Measurements from ENCODE around the gene P3H1.
"Not testable (repeated sequence)": the region's sequence is repeated elsewhere in the genome, so short reads cannot be mapped to it uniquely, and the experiment has no call there.

Gene P3H1

DNA sequence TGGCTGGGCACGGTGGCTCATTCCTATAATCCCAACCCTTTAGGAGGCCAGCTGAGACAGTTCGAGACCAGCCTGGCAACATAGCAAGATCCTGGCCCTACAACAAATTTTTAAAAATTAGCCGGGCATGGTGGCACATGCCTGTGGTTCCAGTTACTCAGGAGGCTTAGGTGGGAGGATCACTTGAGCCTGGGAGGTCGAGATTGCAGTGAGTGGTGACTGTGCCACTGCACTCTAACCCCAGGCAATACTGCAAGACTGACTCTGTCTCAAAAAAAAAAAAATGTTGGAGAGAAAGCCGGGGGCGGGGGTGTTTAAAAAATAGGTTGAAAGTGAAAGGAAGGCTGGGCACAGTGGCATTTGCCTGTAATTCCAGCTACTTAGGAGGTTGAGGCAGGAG, 43.3 kb downstream of the P3H1 start:
- no peak for DNase-seq

DNA sequence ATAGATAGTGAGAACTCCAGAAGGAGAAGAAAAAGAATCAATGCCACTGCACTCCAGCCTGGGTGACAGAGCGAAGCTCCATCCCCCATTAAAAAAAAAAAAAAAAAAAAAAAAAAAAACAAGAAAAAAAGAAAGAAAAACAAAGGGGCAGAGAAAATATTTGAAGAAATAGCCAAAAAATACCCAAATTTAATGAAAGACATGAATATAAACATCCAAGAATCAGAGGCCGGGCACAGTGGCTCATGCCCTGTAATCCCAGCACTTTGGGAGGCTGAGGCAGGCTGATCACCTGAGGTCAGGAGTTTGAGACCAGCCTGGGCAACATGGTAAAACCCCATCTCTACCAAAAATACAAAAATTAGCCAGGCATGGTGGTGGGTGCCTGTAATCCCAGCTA, 44.4 kb downstream of the P3H1 start:
- not testable (repeated sequence) for DNase-seq

DNA sequence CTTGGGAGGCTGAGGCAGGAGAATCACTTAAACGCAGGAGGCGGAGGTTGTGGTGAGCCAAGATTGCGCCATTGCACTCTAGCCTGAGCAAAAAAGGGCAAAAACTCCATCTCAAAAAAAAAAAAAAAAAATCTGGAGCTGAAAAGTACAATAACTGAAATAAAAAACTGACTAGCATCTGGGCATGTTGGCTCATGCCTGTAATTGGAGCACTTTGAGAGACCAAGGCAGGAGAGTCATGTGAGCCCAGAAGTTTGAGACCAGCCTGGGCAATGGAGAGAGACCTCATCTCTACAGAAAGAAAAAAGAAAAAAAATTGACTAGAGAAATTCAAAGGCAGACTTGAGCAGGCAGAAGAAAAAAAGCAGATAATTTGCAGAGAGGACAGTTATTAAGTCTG, 44.9 kb downstream of the P3H1 start:
- no peak for DNase-seq

DNA sequence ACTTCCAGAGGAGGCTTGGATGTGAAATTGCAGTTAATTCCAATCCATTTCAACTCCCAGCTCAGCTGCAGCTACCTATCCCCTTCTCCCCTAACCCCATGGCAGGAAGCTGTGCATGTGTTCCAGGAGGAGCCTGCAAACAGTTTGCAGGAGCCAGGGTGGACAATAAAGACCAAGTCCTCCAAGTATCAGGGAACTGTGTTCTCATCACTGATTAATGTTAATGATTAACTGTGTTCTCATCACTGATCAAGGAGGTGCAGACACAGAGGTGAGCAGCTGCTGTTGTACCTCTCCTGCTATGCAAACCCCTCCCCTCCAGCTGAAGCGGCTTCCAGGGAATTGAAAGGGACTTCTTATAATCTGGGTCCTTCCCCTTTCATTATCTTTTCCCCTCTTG, 46.0 kb downstream of the P3H1 start:
- no peak for DNase-seq

GRCh38 chr1:42714441-42714840, 52.4 kb downstream of the P3H1 start:
- not testable (repeated sequence) for DNase-seq

GRCh38 chr1:42713293-42713692, 53.5 kb downstream of the P3H1 start:
- no peak for DNase-seq

- DNase-seq: not testable (repeated sequence)
These were observed 54.0 kb downstream of the P3H1 start for GRCh38 chr1:42712808-42713207.

DNA sequence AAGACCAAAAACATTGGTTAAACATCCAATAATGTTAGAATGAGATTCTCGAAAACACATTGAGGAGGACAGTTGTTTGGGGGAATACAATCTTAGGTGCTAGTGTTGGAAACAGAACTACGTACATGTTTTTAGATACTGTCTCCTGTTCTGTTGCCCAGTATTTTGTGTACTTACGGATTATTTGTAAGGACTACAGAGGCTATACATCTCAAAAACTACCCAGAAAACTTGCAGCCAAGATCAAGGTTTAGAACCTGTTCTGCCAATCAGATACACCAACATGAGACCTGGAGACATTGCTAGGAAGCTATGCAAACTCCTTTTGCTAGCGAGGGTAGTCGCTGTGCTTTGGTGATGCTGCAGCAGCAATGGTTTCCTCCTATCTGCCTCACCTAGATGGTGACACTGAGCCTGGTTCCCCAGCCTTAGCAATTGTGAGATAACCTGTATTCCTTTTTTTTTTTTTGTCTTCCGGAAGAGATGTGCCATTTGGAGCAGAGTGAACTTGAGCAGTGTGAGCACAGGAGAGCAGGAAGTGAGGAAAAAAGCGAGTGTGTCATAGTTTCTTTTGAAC, 62.9 kb downstream of the P3H1 start:
- no peak for DNase-seq

DNA sequence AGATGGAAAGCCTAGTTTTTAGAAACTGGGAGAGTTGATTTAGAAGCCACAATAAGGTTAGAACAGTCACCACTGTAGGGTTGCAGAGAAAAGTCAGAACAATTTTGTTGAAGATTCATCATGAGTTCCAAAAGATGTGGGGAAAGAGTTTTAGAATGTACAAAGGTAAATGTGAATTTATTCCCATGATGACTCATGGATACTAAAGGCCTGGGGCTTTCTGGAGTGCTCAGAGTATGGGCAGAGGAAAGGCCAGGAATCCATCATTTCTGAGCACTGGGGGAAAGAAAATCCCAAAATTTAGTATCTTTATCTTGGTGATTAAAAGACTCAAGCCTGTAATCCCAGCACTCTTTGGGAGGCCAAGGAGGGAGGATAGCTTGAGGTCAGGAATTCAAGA, 66.8 kb downstream of the P3H1 start:
- DNase-seq: no peak

- no peak for DNase-seq
These were observed 68.6 kb downstream of the P3H1 start for GRCh38 chr1:42698081-42698813.
